Measurements from ENCODE around the gene SAE1. TPM values are rescaled to one million over a fixed set of nuclear protein-coding genes. Genes with fewer than 3 reads are reported as not detected.

The SAE1 gene
- total and polyA plus RNA-seq, 2 donors from 2014 or later: 39.5 to 49.4 TPM

GRCh38 chr19:47158367-47158791 is 27.7 kb downstream of the SAE1 start:
- peaks cover 8 to 16% (median 15%) of the 10 kb centered on the region in 3 donors for H3K4me1 ChIP-seq (ENCODE audit: control insufficient read depth in 2 of 3, insufficient read depth in 2 of 3, low read depth in 1 of 3, low read length in 3 of 3)
- TF ChIP-seq CTCF (IDR thresholded peaks at IDR 0.05; ENCODE audit: borderline replicate concordance, extremely low read depth, insufficient read depth): no peak
- no peak overlapping the region for H3K4me3 ChIP-seq (ENCODE audit: low read length in 3 of 3)
- H3K36me3 ChIP-seq (ENCODE audit: control insufficient read depth in 2 of 3, insufficient read depth in 3 of 3, low read length in 3 of 3): peaks cover 5 to 11% (median 6%) of the 10 kb centered on the region in 3 donors
- no peaks in the 10 kb centered on the region for H3K27me3 ChIP-seq (ENCODE audit: control insufficient read depth, insufficient read depth, low read length)
- intact Hi-C loops (cut with DNase I): loop anchor here (10.0 kb wide), 1 partner anchor 76 kb away; the partner anchor contains the start of gene BBC3
- FAIRE-seq: no peak
- peak overlapping the region in 1 of 3 donors; percentile 48 for H3K9ac ChIP-seq (ENCODE audit: low read length in 3 of 3)
- no peaks in the 10 kb centered on the region for H3K9me3 ChIP-seq (ENCODE audit: control insufficient read depth in 2 of 3, insufficient read depth in 1 of 3, low read length in 3 of 3)
- DNase-seq: no peak
- H3K27ac ChIP-seq (ENCODE audit: low read depth in 2 of 2, low read length in 2 of 2): peak overlapping the region; percentile 45 to 75

GRCh38 chr19:47158879-47159503 is 28.4 kb downstream of the SAE1 start:
- Histone ChIP-seq H3K4me1 (ENCODE audit: control insufficient read depth in 2 of 3, insufficient read depth in 2 of 3, low read depth in 1 of 3, low read length in 3 of 3) (peaks cover 8 to 16% (median 15%) of the 10 kb centered on the region in 3 donors), H3K36me3 (ENCODE audit: control insufficient read depth in 2 of 3, insufficient read depth in 3 of 3, low read length in 3 of 3) (peaks cover 4 to 11% (median 5%) of the 10 kb centered on the region in 3 donors), H3K9me3 (ENCODE audit: control insufficient read depth in 2 of 3, insufficient read depth in 1 of 3, low read length in 3 of 3) (no peaks in the 10 kb centered on the region), H3K4me3 (ENCODE audit: low read length in 3 of 3) (no peak overlapping the region), H3K27me3 (ENCODE audit: control insufficient read depth, insufficient read depth, low read length) (no peaks in the 10 kb centered on the region), H3K27ac (ENCODE audit: low read depth in 2 of 2, low read length in 2 of 2) (peak overlapping the region; percentile 45 to 75), H3K9ac (ENCODE audit: low read length in 3 of 3) (peak overlapping the region in 1 of 3 donors; percentile 48)
- TF ChIP-seq CTCF (IDR thresholded peaks at IDR 0.05; ENCODE audit: borderline replicate concordance, extremely low read depth, insufficient read depth): no peak
- FAIRE-seq: no peak
- no peak for DNase-seq
- intact Hi-C loops (cut with DNase I): loop anchor here (10.0 kb wide), 1 partner anchor 76 kb away; the partner anchor contains the start of gene BBC3

DNA sequence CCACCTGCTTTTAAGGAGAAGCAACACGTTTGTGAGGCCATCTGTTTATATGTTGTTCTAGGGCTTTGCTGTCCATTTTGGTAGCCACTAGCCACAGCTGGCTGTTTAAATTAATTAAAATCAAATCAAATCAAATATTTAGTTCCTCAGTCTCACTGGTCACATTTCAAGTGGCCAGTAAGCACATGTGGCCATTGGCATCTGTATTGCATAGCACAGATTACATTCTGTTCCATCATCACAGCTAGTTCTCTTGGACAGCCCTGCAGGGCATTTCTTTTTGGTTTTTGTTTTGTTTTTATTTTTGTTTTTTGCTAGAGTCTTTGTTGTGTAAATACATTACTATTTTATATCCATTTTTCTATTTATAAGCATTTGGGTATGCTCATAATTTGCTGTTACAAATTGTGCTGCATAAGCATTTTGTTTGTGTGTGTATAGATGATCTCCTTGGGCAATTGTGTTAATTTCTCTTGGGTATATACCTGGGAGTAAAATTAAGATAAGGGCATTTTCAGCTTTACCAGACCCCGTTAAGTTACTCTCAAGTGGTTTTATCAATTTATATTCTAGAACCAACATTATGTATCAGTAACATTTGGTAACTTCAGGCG is 31.3 kb downstream of the SAE1 start:
- no peaks in the 10 kb centered on the region for H3K9me3 ChIP-seq (ENCODE audit: control insufficient read depth in 2 of 3, insufficient read depth in 1 of 3, low read length in 3 of 3)
- DNase-seq (no peak), FAIRE-seq (no peak)
- peaks cover 4 to 15% (median 5%) of the 10 kb centered on the region in 3 donors for H3K36me3 ChIP-seq (ENCODE audit: control insufficient read depth in 2 of 3, insufficient read depth in 3 of 3, low read length in 3 of 3)
- H3K27me3 ChIP-seq (ENCODE audit: control insufficient read depth, insufficient read depth, low read length): no peaks in the 10 kb centered on the region
- H3K4me3 ChIP-seq (ENCODE audit: low read length in 3 of 3): no peak overlapping the region
- peaks cover 8 to 16% (median 15%) of the 10 kb centered on the region in 3 donors for H3K4me1 ChIP-seq (ENCODE audit: control insufficient read depth in 2 of 3, insufficient read depth in 2 of 3, low read depth in 1 of 3, low read length in 3 of 3)
- intact Hi-C loops (cut with DNase I): no loop called here
- H3K9ac ChIP-seq (ENCODE audit: low read length in 3 of 3): no peak overlapping the region
- no peak for TF ChIP-seq CTCF (IDR thresholded peaks at IDR 0.05; ENCODE audit: borderline replicate concordance, extremely low read depth, insufficient read depth)
- no peak overlapping the region for H3K27ac ChIP-seq (ENCODE audit: low read depth in 2 of 2, low read length in 2 of 2)

Measured in kidney (tissue), 14 donors.